ENCODE data around the gene PWWP2B. TPM values are rescaled to one million over a fixed set of nuclear protein-coding genes. Genes with fewer than 3 reads are reported as not detected.

The PWWP2B gene
- total and polyA plus RNA-seq, 4 donors: 4.8 to 12.0 (median 10.3) TPM

GRCh38 chr10:132442636-132443035 lies 45.6 kb downstream of the PWWP2B start:
- no peaks in the 10 kb centered on the region for H3K9me3 ChIP-seq (ENCODE audit: control insufficient read depth, insufficient read depth, low read length)
- peaks cover 38% of the 10 kb centered on the region for H3K4me1 ChIP-seq (ENCODE audit: control insufficient read depth, insufficient read depth, low read length)
- no peak overlapping the region for H3K27ac ChIP-seq (ENCODE audit: low read depth, low read length)
- H3K36me3 ChIP-seq (ENCODE audit: control insufficient read depth, insufficient read depth, low read length): no peaks in the 10 kb centered on the region
- H3K4me3 ChIP-seq (ENCODE audit: low read depth, low read length): no peak overlapping the region
- DNase-seq (ENCODE audit: low read depth in 4 of 6, low spot score in 6 of 6): no peak
- H3K27me3 ChIP-seq (ENCODE audit: control insufficient read depth, insufficient read depth, low read length): no peaks in the 10 kb centered on the region
- WGBS (ENCODE audit: insufficient coverage): 83% methylated on average over 9 of the region's 10 CpGs

GRCh38 chr10:132443605-132443982 lies 46.6 kb downstream of the PWWP2B start:
- H3K9me3 ChIP-seq (ENCODE audit: control insufficient read depth, insufficient read depth, low read length): no peaks in the 10 kb centered on the region
- no peaks in the 10 kb centered on the region for H3K36me3 ChIP-seq (ENCODE audit: control insufficient read depth, insufficient read depth, low read length)
- WGBS (ENCODE audit: insufficient coverage): 31% methylated on average over 7 of the region's 10 CpGs
- no peak overlapping the region for H3K4me3 ChIP-seq (ENCODE audit: low read depth, low read length)
- no peak for DNase-seq (ENCODE audit: low read depth in 4 of 6, low spot score in 6 of 6)
- peaks cover 39% of the 10 kb centered on the region for H3K4me1 ChIP-seq (ENCODE audit: control insufficient read depth, insufficient read depth, low read length)
- H3K27me3 ChIP-seq (ENCODE audit: control insufficient read depth, insufficient read depth, low read length): no peaks in the 10 kb centered on the region
- no peak overlapping the region for H3K27ac ChIP-seq (ENCODE audit: low read depth, low read length)

- 59% methylated on average over 12 of the region's 13 CpGs for WGBS (ENCODE audit: insufficient coverage)
- Histone ChIP-seq H3K36me3 (ENCODE audit: control insufficient read depth, insufficient read depth, low read length) (no peaks in the 10 kb centered on the region), H3K4me3 (ENCODE audit: low read depth, low read length) (no peak overlapping the region), H3K4me1 (ENCODE audit: control insufficient read depth, insufficient read depth, low read length) (peaks cover 36% of the 10 kb centered on the region), H3K27me3 (ENCODE audit: control insufficient read depth, insufficient read depth, low read length) (no peaks in the 10 kb centered on the region), H3K27ac (ENCODE audit: low read depth, low read length) (no peak overlapping the region), H3K9me3 (ENCODE audit: control insufficient read depth, insufficient read depth, low read length) (no peaks in the 10 kb centered on the region)
- DNase-seq (ENCODE audit: low read depth in 4 of 6, low spot score in 6 of 6): peak in 2 of 6 donors; percentile 64 to 74
Measured at GRCh38 chr10:132443983-132444876, 47.2 kb downstream of the PWWP2B start.

GRCh38 chr10:132444877-132445351 lies 47.9 kb downstream of the PWWP2B start:
- 45% methylated on average over 6 of the region's 7 CpGs for WGBS (ENCODE audit: insufficient coverage)
- Histone ChIP-seq H3K36me3 (ENCODE audit: control insufficient read depth, insufficient read depth, low read length) (no peaks in the 10 kb centered on the region), H3K27me3 (ENCODE audit: control insufficient read depth, insufficient read depth, low read length) (no peaks in the 10 kb centered on the region), H3K4me3 (ENCODE audit: low read depth, low read length) (no peak overlapping the region), H3K27ac (ENCODE audit: low read depth, low read length) (no peak overlapping the region), H3K4me1 (ENCODE audit: control insufficient read depth, insufficient read depth, low read length) (peaks cover 36% of the 10 kb centered on the region), H3K9me3 (ENCODE audit: control insufficient read depth, insufficient read depth, low read length) (no peaks in the 10 kb centered on the region)
- no peak for DNase-seq (ENCODE audit: low read depth in 4 of 6, low spot score in 6 of 6)

- no peak for DNase-seq (ENCODE audit: low read depth in 4 of 6, low spot score in 6 of 6)
- Histone ChIP-seq H3K9me3 (ENCODE audit: control insufficient read depth, insufficient read depth, low read length) (no peaks in the 10 kb centered on the region), H3K27ac (ENCODE audit: low read depth, low read length) (no peak overlapping the region), H3K36me3 (ENCODE audit: control insufficient read depth, insufficient read depth, low read length) (no peaks in the 10 kb centered on the region), H3K27me3 (ENCODE audit: control insufficient read depth, insufficient read depth, low read length) (no peaks in the 10 kb centered on the region), H3K4me3 (ENCODE audit: low read depth, low read length) (no peak overlapping the region), H3K4me1 (ENCODE audit: control insufficient read depth, insufficient read depth, low read length) (peaks cover 36% of the 10 kb centered on the region)
- 84% methylated on average over 22 of the region's 22 CpGs for WGBS (ENCODE audit: insufficient coverage)
Measured at GRCh38 chr10:132445516-132446194, 48.7 kb downstream of the PWWP2B start.

GRCh38 chr10:132446195-132446581 lies 49.2 kb downstream of the PWWP2B start:
- no peaks in the 10 kb centered on the region for H3K36me3 ChIP-seq (ENCODE audit: control insufficient read depth, insufficient read depth, low read length)
- WGBS (ENCODE audit: insufficient coverage): 91% methylated on average over 17 of the region's 17 CpGs
- no peak overlapping the region for H3K27ac ChIP-seq (ENCODE audit: low read depth, low read length)
- DNase-seq (ENCODE audit: low read depth in 4 of 6, low spot score in 6 of 6): no peak
- H3K9me3 ChIP-seq (ENCODE audit: control insufficient read depth, insufficient read depth, low read length): no peaks in the 10 kb centered on the region
- H3K4me3 ChIP-seq (ENCODE audit: low read depth, low read length): no peak overlapping the region
- H3K27me3 ChIP-seq (ENCODE audit: control insufficient read depth, insufficient read depth, low read length): no peaks in the 10 kb centered on the region
- H3K4me1 ChIP-seq (ENCODE audit: control insufficient read depth, insufficient read depth, low read length): peaks cover 42% of the 10 kb centered on the region

- DNase-seq (ENCODE audit: low read depth in 4 of 6, low spot score in 6 of 6): no peak
- Histone ChIP-seq H3K36me3 (ENCODE audit: control insufficient read depth, insufficient read depth, low read length) (no peaks in the 10 kb centered on the region), H3K4me3 (ENCODE audit: low read depth, low read length) (no peak overlapping the region), H3K27me3 (ENCODE audit: control insufficient read depth, insufficient read depth, low read length) (no peaks in the 10 kb centered on the region), H3K27ac (ENCODE audit: low read depth, low read length) (no peak overlapping the region), H3K9me3 (ENCODE audit: control insufficient read depth, insufficient read depth, low read length) (no peaks in the 10 kb centered on the region), H3K4me1 (ENCODE audit: control insufficient read depth, insufficient read depth, low read length) (peaks cover 46% of the 10 kb centered on the region)
- 58% methylated on average over 17 of the region's 17 CpGs for WGBS (ENCODE audit: insufficient coverage)
Measured at GRCh38 chr10:132446661-132447445, 49.9 kb downstream of the PWWP2B start.

- Histone ChIP-seq H3K36me3 (ENCODE audit: control insufficient read depth, insufficient read depth, low read length) (no peaks in the 10 kb centered on the region), H3K4me1 (ENCODE audit: control insufficient read depth, insufficient read depth, low read length) (peaks cover 51% of the 10 kb centered on the region), H3K9me3 (ENCODE audit: control insufficient read depth, insufficient read depth, low read length) (no peaks in the 10 kb centered on the region), H3K27ac (ENCODE audit: low read depth, low read length) (no peak overlapping the region), H3K4me3 (ENCODE audit: low read depth, low read length) (no peak overlapping the region), H3K27me3 (ENCODE audit: control insufficient read depth, insufficient read depth, low read length) (no peaks in the 10 kb centered on the region)
- WGBS (ENCODE audit: insufficient coverage): 77% methylated on average over 23 of the region's 29 CpGs
- DNase-seq (ENCODE audit: low read depth in 4 of 6, low spot score in 6 of 6): no peak
Measured at GRCh38 chr10:132447446-132448247, 50.6 kb downstream of the PWWP2B start.

- Histone ChIP-seq H3K36me3 (ENCODE audit: control insufficient read depth, insufficient read depth, low read length) (no peaks in the 10 kb centered on the region), H3K4me1 (ENCODE audit: control insufficient read depth, insufficient read depth, low read length) (peaks cover 56% of the 10 kb centered on the region), H3K27ac (ENCODE audit: low read depth, low read length) (no peak overlapping the region), H3K9me3 (ENCODE audit: control insufficient read depth, insufficient read depth, low read length) (no peaks in the 10 kb centered on the region), H3K4me3 (ENCODE audit: low read depth, low read length) (no peak overlapping the region), H3K27me3 (ENCODE audit: control insufficient read depth, insufficient read depth, low read length) (no peaks in the 10 kb centered on the region)
- WGBS (ENCODE audit: insufficient coverage): 67% methylated on average over 3 of the region's 15 CpGs
- DNase-seq (ENCODE audit: low read depth in 4 of 6, low spot score in 6 of 6): no peak
Measured at GRCh38 chr10:132448248-132448731, 51.3 kb downstream of the PWWP2B start.

Data from spinal cord (tissue), 10 donors.